ENCODE results near the gene MYH16.
"Not testable (repeated sequence)": the region's sequence is repeated elsewhere in the genome, so short reads cannot be mapped to it uniquely, and the experiment has no call there.

The MYH16 gene

GRCh38 chr7:99267841-99268576 is 4.6 kb upstream of the MYH16 start:
- Histone ChIP-seq H3K4me3 (ENCODE audit: low read length) (no peak overlapping the region), H3K4me1 (ENCODE audit: insufficient read depth, low read length) (no peaks in the 10 kb centered on the region), H3K9me3 (ENCODE audit: low read length) (no peaks in the 10 kb centered on the region), H3K36me3 (ENCODE audit: insufficient read depth, low read length) (no peaks in the 10 kb centered on the region), H3K27me3 (ENCODE audit: insufficient read depth, low read length) (no peaks in the 10 kb centered on the region), H2AFZ (ENCODE audit: low read depth, low read length) (no peak overlapping the region)

GRCh38 chr7:99268577-99268908 is 4.1 kb upstream of the MYH16 start:
- Histone ChIP-seq H3K36me3 (ENCODE audit: insufficient read depth, low read length) (no peaks in the 10 kb centered on the region), H3K4me3 (ENCODE audit: low read length) (no peak overlapping the region)

DNA sequence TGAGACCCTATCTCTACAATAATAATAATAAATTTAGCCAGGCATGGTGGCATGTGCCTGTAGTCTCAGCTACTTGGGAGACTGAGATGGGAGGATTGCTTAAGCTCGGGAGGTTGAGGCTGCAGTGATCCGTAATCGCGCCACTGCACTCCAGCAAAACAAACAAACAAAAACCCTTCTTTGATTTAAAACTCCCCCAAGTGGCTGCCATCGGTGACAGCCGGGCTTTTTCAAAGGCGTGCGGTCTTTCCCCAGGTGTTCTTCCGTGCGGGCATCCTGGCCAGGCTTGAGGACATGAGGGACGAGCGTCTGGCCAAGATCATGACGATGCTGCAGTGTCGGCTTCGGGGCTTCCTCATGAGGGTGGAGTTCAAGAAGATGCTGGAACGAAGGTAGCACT is 1.9 kb upstream of the MYH16 start:
- Histone ChIP-seq H3K4me3 (ENCODE audit: low read length) (no peak overlapping the region), H3K9me3 (ENCODE audit: low read length) (no peaks in the 10 kb centered on the region), H2AFZ (ENCODE audit: low read depth, low read length) (no peak overlapping the region), H3K27me3 (ENCODE audit: insufficient read depth, low read length) (no peaks in the 10 kb centered on the region), H3K36me3 (ENCODE audit: insufficient read depth, low read length) (no peaks in the 10 kb centered on the region), H3K4me1 (ENCODE audit: insufficient read depth, low read length) (no peaks in the 10 kb centered on the region)

More at GRCh38 chr7:99268577-99268908, 4.1 kb upstream of the MYH16 start:
- Histone ChIP-seq H2AFZ (ENCODE audit: low read depth, low read length) (no peak overlapping the region), H3K4me1 (ENCODE audit: insufficient read depth, low read length) (no peaks in the 10 kb centered on the region), H3K27me3 (ENCODE audit: insufficient read depth, low read length) (no peaks in the 10 kb centered on the region), H3K9me3 (ENCODE audit: low read length) (no peaks in the 10 kb centered on the region)

DNA sequence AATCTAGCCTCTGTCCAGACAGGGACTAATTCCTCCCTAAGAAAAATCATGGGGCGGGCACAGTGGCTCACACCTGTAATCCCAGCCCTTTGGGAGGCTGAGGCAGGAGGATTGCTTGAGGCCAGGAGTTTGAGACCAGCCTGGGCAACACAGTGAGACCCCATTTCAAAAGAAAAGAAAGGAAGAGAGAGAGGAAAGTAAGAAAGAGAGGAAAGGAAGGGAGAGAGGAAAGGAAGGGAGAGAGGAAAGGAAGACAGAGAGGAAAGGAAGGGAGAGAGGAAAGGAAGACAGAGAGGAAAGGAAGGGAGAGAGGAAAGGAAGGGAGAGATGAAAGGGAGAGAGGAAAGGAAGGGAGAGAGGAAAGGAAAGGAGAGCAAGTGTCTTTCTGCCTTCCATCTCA is 922 bp downstream of the MYH16 start:
- H3K4me1 ChIP-seq (ENCODE audit: insufficient read depth, low read length); H3K4me3 ChIP-seq (ENCODE audit: low read length); H3K27me3 ChIP-seq (ENCODE audit: insufficient read depth, low read length); H3K36me3 ChIP-seq (ENCODE audit: insufficient read depth, low read length); H3K9me3 ChIP-seq (ENCODE audit: low read length); H2AFZ ChIP-seq (ENCODE audit: low read depth, low read length): not testable (repeated sequence)

DNA sequence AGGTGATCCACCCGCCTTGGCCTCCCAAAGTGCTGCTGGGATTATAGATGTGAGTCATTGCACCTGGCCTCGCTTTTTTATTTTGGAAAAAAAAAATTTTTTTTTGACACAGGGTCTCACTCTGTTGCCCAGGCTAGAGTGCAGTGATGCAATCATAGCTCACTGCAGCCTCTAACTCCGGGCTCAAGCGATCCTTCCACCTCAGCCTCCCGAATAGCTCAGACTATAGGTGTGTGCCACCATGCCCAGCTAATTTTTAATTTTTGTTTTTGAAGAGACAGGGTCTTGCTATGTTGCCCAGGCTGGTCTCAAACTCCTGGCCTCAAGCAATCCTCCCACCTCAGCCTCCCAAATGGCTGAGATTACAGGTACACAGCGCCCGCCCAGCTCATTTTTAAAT is 2.3 kb downstream of the MYH16 start:
- H3K27me3 ChIP-seq (ENCODE audit: insufficient read depth, low read length); H3K9me3 ChIP-seq (ENCODE audit: low read length); H2AFZ ChIP-seq (ENCODE audit: low read depth, low read length); H3K36me3 ChIP-seq (ENCODE audit: insufficient read depth, low read length); H3K4me3 ChIP-seq (ENCODE audit: low read length); H3K4me1 ChIP-seq (ENCODE audit: insufficient read depth, low read length): not testable (repeated sequence)

DNA sequence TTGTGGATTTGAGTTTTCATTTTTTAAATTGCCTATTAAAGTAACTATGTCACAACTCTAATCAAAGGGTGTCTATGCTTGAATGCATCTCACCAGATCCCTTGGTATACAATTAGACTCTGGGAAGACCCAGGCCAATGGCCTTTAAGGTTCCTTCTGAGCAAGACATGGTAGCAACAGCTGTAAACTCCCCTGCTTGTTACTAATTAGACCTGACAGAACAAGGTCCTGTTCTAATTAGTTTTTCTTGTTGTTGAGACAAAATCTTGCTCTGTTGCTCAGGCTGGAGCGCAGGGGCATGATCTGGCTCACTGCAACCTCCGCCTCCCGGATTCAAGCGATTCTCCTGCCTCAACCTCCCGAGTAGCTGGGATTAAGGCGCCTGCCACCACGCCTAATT is 2.9 kb downstream of the MYH16 start:
- Histone ChIP-seq H2AFZ (ENCODE audit: low read depth, low read length) (no peak overlapping the region), H3K9me3 (ENCODE audit: low read length) (no peaks in the 10 kb centered on the region), H3K27me3 (ENCODE audit: insufficient read depth, low read length) (no peaks in the 10 kb centered on the region), H3K4me3 (ENCODE audit: low read length) (no peak overlapping the region), H3K4me1 (ENCODE audit: insufficient read depth, low read length) (no peaks in the 10 kb centered on the region), H3K36me3 (ENCODE audit: insufficient read depth, low read length) (no peaks in the 10 kb centered on the region)

DNA sequence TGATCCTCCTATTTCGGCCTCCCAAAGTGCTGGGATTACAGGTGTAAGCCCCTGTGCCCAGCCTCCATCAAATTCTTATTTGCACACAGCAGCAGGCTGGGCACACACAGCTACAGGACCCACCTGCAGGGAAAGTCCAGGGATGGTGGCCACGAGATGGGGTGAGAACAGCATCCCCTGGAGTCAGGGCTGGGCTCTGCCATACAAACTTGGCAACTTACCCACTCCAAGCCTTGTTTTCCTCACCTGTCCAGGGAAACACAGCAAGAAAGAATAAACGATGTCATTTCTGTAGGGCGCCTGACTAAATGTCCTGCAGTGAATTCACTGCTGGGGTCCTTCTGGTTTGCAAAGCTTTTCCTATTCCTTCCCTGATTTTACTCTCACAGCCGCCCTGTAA is 5.5 kb downstream of the MYH16 start:
- H3K27me3 ChIP-seq (ENCODE audit: insufficient read depth, low read length) = no peaks in the 10 kb centered on the region
- no peaks in the 10 kb centered on the region for H3K36me3 ChIP-seq (ENCODE audit: insufficient read depth, low read length)
- H3K4me1 ChIP-seq (ENCODE audit: insufficient read depth, low read length) = no peaks in the 10 kb centered on the region
- H2AFZ ChIP-seq (ENCODE audit: low read depth, low read length) = no peak overlapping the region
- no peak overlapping the region for H3K4me3 ChIP-seq (ENCODE audit: low read length)
- no peaks in the 10 kb centered on the region for H3K9me3 ChIP-seq (ENCODE audit: low read length)

DNA sequence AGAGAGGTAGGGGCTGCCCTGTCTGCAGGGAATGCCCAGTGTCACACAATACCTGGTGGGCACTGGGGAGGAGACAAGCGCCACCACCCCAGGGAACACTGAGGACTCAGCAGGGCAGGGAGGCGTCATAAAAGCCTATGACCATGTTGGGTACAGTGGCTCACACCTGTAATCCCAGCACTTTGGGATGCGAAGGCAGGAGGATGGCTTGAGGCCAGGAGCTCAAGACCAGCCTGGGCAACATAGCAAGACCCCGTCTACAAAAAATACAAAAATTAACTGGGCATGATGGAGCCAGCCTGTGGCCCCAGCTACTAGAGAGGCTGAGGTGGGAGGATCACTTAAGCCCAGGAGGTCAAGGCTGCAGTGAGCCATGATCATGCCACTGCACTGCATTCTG is 11.5 kb downstream of the MYH16 start:
- not testable (repeated sequence) for H3K4me3 ChIP-seq (ENCODE audit: low read length); H3K4me1 ChIP-seq (ENCODE audit: insufficient read depth, low read length); H2AFZ ChIP-seq (ENCODE audit: low read depth, low read length); H3K36me3 ChIP-seq (ENCODE audit: insufficient read depth, low read length); H3K9me3 ChIP-seq (ENCODE audit: low read length); H3K27me3 ChIP-seq (ENCODE audit: insufficient read depth, low read length)

DNA sequence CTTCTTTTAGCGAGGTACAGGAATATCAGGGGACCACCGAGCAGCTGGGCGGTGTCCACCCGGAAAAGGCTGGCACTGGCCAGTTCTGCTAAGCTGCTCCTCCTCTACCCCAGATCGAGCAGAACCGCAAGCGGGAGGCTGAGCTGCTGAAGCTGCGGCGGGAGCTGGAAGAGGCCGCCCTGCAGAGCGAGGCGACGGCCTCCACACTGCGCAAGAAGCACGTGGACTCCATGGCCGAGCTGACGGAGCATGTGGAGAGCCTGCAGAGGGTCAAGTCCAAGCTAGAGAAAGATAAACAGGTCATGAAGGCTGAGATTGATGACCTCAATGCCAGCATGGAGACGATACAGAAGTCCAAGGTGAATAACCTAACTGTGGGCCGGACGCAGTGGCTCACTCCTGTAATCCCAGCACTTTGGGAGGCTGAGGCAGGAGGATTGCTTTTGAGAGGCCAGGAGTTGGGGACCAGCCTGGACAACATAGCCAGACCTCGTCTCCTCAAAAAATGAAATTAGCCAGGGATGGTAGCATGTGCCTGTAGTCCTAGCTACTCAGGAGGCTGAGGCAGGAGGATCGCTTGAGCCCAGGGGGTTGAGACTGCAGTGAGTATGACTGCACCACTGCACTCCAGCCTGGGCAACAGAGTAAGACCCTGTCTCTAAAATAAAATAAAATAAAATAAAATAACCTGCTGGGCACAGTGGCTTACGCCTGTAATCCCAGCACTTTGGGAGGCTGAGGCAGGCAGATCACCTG is 15.3 kb downstream of the MYH16 start:
- no peaks in the 10 kb centered on the region for H3K9me3 ChIP-seq (ENCODE audit: low read length)
- H3K36me3 ChIP-seq (ENCODE audit: insufficient read depth, low read length) = no peaks in the 10 kb centered on the region
- no peaks in the 10 kb centered on the region for H3K4me1 ChIP-seq (ENCODE audit: insufficient read depth, low read length)
- no peak overlapping the region for H2AFZ ChIP-seq (ENCODE audit: low read depth, low read length)
- H3K27me3 ChIP-seq (ENCODE audit: insufficient read depth, low read length) = no peaks in the 10 kb centered on the region
- no peak overlapping the region for H3K4me3 ChIP-seq (ENCODE audit: low read length)

GRCh38 chr7:99289185-99289584 is 16.5 kb downstream of the MYH16 start:
- Histone ChIP-seq H3K27me3 (ENCODE audit: insufficient read depth, low read length) (no peaks in the 10 kb centered on the region), H3K4me1 (ENCODE audit: insufficient read depth, low read length) (no peaks in the 10 kb centered on the region), H3K9me3 (ENCODE audit: low read length) (no peaks in the 10 kb centered on the region), H3K36me3 (ENCODE audit: insufficient read depth, low read length) (no peaks in the 10 kb centered on the region), H3K4me3 (ENCODE audit: low read length) (no peak overlapping the region), H2AFZ (ENCODE audit: low read depth, low read length) (no peak overlapping the region)

GRCh38 chr7:99290148-99290547 is 17.5 kb downstream of the MYH16 start:
- not testable (repeated sequence) for H3K36me3 ChIP-seq (ENCODE audit: insufficient read depth, low read length); H3K27me3 ChIP-seq (ENCODE audit: insufficient read depth, low read length); H2AFZ ChIP-seq (ENCODE audit: low read depth, low read length)

GRCh38 chr7:99290980-99291607 is 18.5 kb downstream of the MYH16 start:
- no peaks in the 10 kb centered on the region for H3K36me3 ChIP-seq (ENCODE audit: insufficient read depth, low read length)
- no peaks in the 10 kb centered on the region for H3K27me3 ChIP-seq (ENCODE audit: insufficient read depth, low read length)
- H3K9me3 ChIP-seq (ENCODE audit: low read length) = no peaks in the 10 kb centered on the region
- H3K4me1 ChIP-seq (ENCODE audit: insufficient read depth, low read length) = no peaks in the 10 kb centered on the region
- H2AFZ ChIP-seq (ENCODE audit: low read depth, low read length) = no peak overlapping the region
- no peak overlapping the region for H3K4me3 ChIP-seq (ENCODE audit: low read length)

More at GRCh38 chr7:99290148-99290547, 17.5 kb downstream of the MYH16 start:
- not testable (repeated sequence) for H3K4me1 ChIP-seq (ENCODE audit: insufficient read depth, low read length); H3K9me3 ChIP-seq (ENCODE audit: low read length); H3K4me3 ChIP-seq (ENCODE audit: low read length)

- Histone ChIP-seq H3K4me3 (ENCODE audit: low read length) (no peak overlapping the region), H3K4me1 (ENCODE audit: insufficient read depth, low read length) (no peaks in the 10 kb centered on the region), H3K36me3 (ENCODE audit: insufficient read depth, low read length) (no peaks in the 10 kb centered on the region), H3K9me3 (ENCODE audit: low read length) (no peaks in the 10 kb centered on the region), H3K27me3 (ENCODE audit: insufficient read depth, low read length) (no peaks in the 10 kb centered on the region), H2AFZ (ENCODE audit: low read depth, low read length) (no peak overlapping the region)
Measured at GRCh38 chr7:99292127-99292526, 19.5 kb downstream of the MYH16 start.

Data from neuron (in vitro differentiated cells).